Measurements from ENCODE around the gene HEXD.
A peak's percentile ranks its signal among the peaks of the same experiment; 100 is the strongest.

Gene HEXD

GRCh38 chr17:82384051-82384729, 34.0 kb upstream of the HEXD start:
- H3K27ac ChIP-seq (ENCODE audit: extremely low read depth, low read depth, low read length) = no peak overlapping the region
- no peak overlapping the region for H3K4me3 ChIP-seq (ENCODE audit: low read depth, low read length)
- no peaks in the 10 kb centered on the region for H3K9me3 ChIP-seq (ENCODE audit: control insufficient read depth, insufficient read depth, low read depth, low read length)
- TF ChIP-seq GLIS1 (tag by site-specific recombination; IDR thresholded peaks at IDR 0.05) (peak; percentile 79), PRDM1 (tag by site-specific recombination; IDR thresholded peaks at IDR 0.05) (no peak), GLIS2 (tag by site-specific recombination; IDR thresholded peaks at IDR 0.05) (peak; percentile 28)
- ChIA-PET POLR2A (no interaction called here), CTCF (no interaction called here)
- no peaks in the 10 kb centered on the region for H3K4me1 ChIP-seq (ENCODE audit: control insufficient read depth, insufficient read depth, low read length)
- no peaks in the 10 kb centered on the region for H3K36me3 ChIP-seq (ENCODE audit: control insufficient read depth in 2 of 2, insufficient read depth in 1 of 2, low read length in 2 of 2)

GRCh38 chr17:82384730-82385481, 33.2 kb upstream of the HEXD start:
- H3K4me3 ChIP-seq (ENCODE audit: low read depth, low read length) = no peak overlapping the region
- CTCF ChIA-PET = interaction anchor here (0.5 to 0.6 kb wide), 2 partner anchors 139 to 563 kb away, joined by 3 to 5 read pairs; no protein-coding TSS in a partner anchor
- no peaks in the 10 kb centered on the region for H3K9me3 ChIP-seq (ENCODE audit: control insufficient read depth, insufficient read depth, low read depth, low read length)
- no peak overlapping the region for H3K27ac ChIP-seq (ENCODE audit: extremely low read depth, low read depth, low read length)
- H3K36me3 ChIP-seq (ENCODE audit: control insufficient read depth in 2 of 2, insufficient read depth in 1 of 2, low read length in 2 of 2) = no peaks in the 10 kb centered on the region
- TF ChIP-seq ZNF311 (tag by site-specific recombination; IDR thresholded peaks at IDR 0.05; ENCODE audit: borderline replicate concordance) (no peak), HOXC10 (CRISPR knock-in tag; IDR thresholded peaks at IDR 0.05) (no peak), OSR2 (tag by site-specific recombination; IDR thresholded peaks at IDR 0.05) (no peak), BCL6B (tag by site-specific recombination; IDR thresholded peaks at IDR 0.05) (peak; percentile 57; the same call in 1 of the 2 replicates), PRDM10 (tag by site-specific recombination; IDR thresholded peaks at IDR 0.05) (peak; percentile 97), ZNF423 (tag by site-specific recombination; IDR thresholded peaks at IDR 0.05) (peak; percentile 46; the same call in 1 of the 2 replicates), ZNF10 (tag by site-specific recombination; IDR thresholded peaks at IDR 0.05) (no peak), ZIC2 (tag by site-specific recombination; IDR thresholded peaks at IDR 0.05) (peak; percentile 57; the same call in 1 of the 2 replicates), BCL11A (tag by site-specific recombination; IDR thresholded peaks at IDR 0.05; ENCODE audit: low read depth) (0 out of 2 replicates have a peak, but pooled peaks have one; percentile 39), GLIS2 (tag by site-specific recombination; IDR thresholded peaks at IDR 0.05) (peak; percentile 59), ZNF214 (tag by site-specific recombination; IDR thresholded peaks at IDR 0.05; ENCODE audit: borderline replicate concordance) (no peak)
- H3K4me1 ChIP-seq (ENCODE audit: control insufficient read depth, insufficient read depth, low read length) = no peaks in the 10 kb centered on the region
- POLR2A ChIA-PET = interaction anchor here (0.6 kb wide), 1 partner anchor 14 kb away, joined by 3 read pairs; no protein-coding TSS in a partner anchor

GRCh38 chr17:82385559-82386254, 32.4 kb upstream of the HEXD start:
- Histone ChIP-seq H3K27ac (ENCODE audit: extremely low read depth, low read depth, low read length) (no peak overlapping the region), H3K4me3 (ENCODE audit: low read depth, low read length) (no peak overlapping the region), H3K4me1 (ENCODE audit: control insufficient read depth, insufficient read depth, low read length) (no peaks in the 10 kb centered on the region), H3K9me3 (ENCODE audit: control insufficient read depth, insufficient read depth, low read depth, low read length) (no peaks in the 10 kb centered on the region), H3K36me3 (ENCODE audit: control insufficient read depth in 2 of 2, insufficient read depth in 1 of 2, low read length in 2 of 2) (no peaks in the 10 kb centered on the region)
- ChIA-PET CTCF (interaction anchor here (0.6 kb wide), 1 partner anchor 140 kb away, joined by 3 read pairs; no protein-coding TSS in a partner anchor), POLR2A (interaction anchor here (0.6 kb wide), 1 partner anchor 15 kb away, joined by 3 read pairs; no protein-coding TSS in a partner anchor)
- TF ChIP-seq SP3 (tag by site-specific recombination; IDR thresholded peaks at IDR 0.05) (peak; percentile 32; the same call in 1 of the 2 replicates), ZNF768 (tag by site-specific recombination; IDR thresholded peaks at IDR 0.05) (no peak)
